Uterus (tissue), 2 donors: ENCODE measurements around the gene ASAP3.

Experiments
- POLR2A ChIP-seq, 2 donors: fragments of 450-650 bp; IDR thresholded peaks; one replicate each; pipeline ENCODE4 v1.6.1; 2016; ENCODE audit warnings: antibody characterized with exemption in 2 of 2, mild to moderate bottlenecking in 1 of 2, moderate library complexity in 1 of 2
- TF ChIP-seq, protein P1 (sequence below), 4 experiments: fragments of 200-600 bp in 2 of 4; fragments of 450-650 bp in 2 of 4; sonication (generic) in 2 of 4; IDR thresholded peaks; one replicate each; pipeline ENCODE4 v1.5.1; 2016 to 2019; ENCODE audit warnings: antibody characterized with exemption in 4 of 4, mild to moderate bottlenecking in 2 of 4, moderate library complexity in 1 of 4

DNA sequence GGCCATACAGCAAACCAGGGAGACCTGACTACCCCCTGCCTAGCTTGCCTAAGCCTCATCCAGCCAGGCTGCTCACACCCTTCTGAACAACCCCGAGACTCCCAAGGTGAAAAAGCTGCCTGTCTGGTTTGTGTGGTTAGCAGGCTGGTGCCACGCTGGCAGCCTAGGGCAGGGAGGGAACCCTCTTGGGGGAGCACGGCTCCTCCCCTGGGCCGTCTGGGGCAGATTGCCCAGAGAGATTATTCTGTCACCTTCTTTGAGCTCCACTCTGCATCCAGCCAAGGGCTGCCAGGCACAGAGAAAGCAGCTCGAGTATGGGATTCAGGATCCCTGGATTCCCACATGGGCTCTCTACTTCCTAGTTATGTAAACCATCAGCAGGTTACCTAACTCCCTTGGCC is 32.0 kb downstream of the ASAP3 start:
- TF ChIP-seq, protein P1, sequence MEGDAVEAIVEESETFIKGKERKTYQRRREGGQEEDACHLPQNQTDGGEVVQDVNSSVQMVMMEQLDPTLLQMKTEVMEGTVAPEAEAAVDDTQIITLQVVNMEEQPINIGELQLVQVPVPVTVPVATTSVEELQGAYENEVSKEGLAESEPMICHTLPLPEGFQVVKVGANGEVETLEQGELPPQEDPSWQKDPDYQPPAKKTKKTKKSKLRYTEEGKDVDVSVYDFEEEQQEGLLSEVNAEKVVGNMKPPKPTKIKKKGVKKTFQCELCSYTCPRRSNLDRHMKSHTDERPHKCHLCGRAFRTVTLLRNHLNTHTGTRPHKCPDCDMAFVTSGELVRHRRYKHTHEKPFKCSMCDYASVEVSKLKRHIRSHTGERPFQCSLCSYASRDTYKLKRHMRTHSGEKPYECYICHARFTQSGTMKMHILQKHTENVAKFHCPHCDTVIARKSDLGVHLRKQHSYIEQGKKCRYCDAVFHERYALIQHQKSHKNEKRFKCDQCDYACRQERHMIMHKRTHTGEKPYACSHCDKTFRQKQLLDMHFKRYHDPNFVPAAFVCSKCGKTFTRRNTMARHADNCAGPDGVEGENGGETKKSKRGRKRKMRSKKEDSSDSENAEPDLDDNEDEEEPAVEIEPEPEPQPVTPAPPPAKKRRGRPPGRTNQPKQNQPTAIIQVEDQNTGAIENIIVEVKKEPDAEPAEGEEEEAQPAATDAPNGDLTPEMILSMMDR (IDR thresholded peaks at IDR 0.05), result no peak
- TF ChIP-seq POLR2A (IDR thresholded peaks at IDR 0.05), result peak in 1 of 2 donors; percentile 8
